NCI-H2029 treated with DMSO at 0.1 percent for 48 hours (cell line): ENCODE data around the gene CEBPB.
"Not testable (repeated sequence)": the region's sequence is repeated elsewhere in the genome, so short reads cannot be mapped to it uniquely, and the experiment has no call there.

ENCODE experiments used
- DNase-seq: peaks from one replicate; lab custom pipeline; 2025; lab: John Stamatoyannopoulos, UW

The CEBPB gene

DNA sequence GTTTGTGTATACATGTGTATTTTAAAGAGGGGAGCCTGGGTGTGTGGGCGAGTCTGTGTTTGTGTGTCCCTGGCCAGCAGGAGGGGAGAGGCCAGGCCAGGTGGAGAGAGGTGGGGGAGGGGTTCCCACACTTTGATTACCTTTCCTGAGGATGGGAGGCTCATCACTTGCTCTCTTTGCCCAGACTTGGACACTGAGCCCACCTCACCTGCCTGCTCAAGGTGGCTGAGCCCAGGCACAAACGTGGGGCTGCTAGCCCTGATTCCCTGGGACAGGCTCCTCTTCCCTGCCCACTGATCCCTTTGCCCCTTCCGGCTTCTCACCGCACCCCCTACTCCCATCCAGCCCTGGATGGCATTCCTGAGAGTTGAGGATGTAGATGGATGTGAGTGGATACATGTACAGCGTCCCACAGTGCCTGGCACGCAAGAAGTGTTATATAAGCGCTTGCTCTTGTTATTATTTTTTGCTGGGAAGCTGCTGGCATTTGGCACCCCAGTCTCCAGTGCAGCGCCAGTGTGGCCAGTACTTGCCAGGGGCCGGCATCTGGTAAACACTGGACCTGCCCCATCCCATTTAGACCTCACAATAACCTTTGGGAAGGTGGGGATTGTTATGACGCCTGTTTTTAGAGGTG, 2.7 kb downstream of the CEBPB start:
- DNase-seq, result no peak

GRCh38 chr20:50193836-50194421, 3.3 kb downstream of the CEBPB start:
- DNase-seq, result no peak

GRCh38 chr20:50194422-50194830, 3.8 kb downstream of the CEBPB start:
- DNase-seq, result no peak

DNA sequence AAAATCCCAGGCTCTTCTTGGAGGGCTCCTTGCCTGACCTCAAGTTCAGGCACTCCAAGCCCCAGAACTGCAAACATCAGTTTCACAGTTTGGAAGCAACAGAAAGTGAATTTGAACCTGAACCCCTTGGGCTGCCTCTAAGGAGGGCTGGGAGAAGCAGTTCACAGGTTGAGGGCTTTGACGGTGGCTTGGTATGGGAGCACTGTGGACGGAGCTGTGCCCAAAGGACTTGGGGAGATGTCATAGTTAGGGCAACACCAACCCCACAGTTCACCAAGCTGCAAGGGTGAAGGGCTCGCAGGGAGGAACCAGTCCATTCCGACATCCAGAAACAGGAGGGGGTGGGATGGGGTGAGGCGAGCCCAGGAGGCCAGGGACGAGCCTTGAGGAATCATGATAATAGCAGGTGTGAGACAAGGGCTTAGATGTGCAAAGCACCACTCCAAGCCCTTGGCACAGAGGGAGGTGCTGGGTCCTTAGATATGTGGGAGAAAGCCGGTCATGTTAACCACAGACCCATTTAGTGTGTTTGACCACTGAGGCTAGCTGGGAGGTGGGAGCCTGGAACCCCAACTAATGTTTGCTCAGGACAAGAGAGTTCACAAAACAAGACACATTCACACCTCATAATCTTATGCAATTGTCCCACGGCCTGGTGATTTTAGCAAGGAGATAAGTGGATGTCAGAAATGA, 4.3 kb downstream of the CEBPB start:
- no peak for DNase-seq

GRCh38 chr20:50195524-50196120, 5.0 kb downstream of the CEBPB start:
- DNase-seq, result no peak

DNA sequence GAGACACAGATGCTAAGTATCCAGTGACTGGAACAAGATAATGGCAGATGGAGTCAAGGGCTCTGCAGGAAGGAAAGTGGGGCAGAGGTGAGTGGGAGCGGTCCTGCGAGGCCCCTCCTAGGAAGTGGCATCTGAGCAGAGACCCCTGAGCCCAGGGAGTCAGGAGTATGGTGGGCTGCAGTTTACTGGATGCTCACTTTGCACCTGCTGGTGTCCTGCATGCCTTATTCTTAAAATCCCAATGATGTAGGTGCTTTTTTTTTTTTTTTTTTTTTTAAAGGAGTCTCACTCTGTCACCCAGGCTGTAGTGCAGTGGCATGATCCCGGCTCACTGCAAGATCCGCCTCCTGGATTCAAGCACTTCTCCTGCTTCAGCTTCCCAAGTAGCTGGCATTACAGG, 5.6 kb downstream of the CEBPB start:
- no peak for DNase-seq

- DNase-seq, result no peak
Observed at GRCh38 chr20:50196896-50197295, 6.3 kb downstream of the CEBPB start.

GRCh38 chr20:50197463-50198179, 7.0 kb downstream of the CEBPB start:
- DNase-seq, result no peak

- no peak for DNase-seq
Observed at GRCh38 chr20:50198180-50198666, 7.6 kb downstream of the CEBPB start.

GRCh38 chr20:50198716-50199115, 8.1 kb downstream of the CEBPB start:
- DNase-seq, result no peak

- DNase-seq, result no peak
Observed at GRCh38 chr20:50199703-50200102, 9.1 kb downstream of the CEBPB start.

DNA sequence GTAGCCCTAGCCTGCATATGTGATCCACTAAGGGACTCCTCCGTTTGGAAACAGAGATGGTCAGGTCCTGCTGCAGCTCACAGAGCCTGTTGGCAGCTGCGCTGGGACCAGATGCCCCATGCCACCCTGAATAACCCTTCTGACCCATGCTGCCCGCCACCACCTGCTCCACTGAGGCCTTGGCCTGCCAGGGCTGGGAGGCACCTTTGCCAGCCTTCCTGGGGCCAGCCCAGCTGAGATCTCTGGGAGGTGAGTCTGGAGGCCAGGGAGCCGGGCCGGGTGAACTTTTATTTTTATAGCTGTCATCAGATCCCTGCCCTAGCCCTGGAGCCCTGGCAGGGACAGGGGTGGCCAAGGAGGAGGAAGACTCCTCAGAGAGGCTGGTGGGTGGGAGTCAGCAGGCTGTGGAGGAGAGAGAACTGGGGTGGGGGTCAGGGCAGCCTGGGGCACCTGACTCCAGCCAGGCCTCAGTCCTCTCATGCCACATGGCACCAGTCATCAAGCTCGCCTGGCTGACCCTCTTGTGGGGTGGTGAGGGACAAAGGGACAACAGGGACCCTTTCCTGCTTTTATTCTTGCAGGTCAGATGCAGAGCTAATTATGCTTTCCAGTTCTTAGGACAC, 10.0 kb downstream of the CEBPB start:
- no peak for DNase-seq

DNA sequence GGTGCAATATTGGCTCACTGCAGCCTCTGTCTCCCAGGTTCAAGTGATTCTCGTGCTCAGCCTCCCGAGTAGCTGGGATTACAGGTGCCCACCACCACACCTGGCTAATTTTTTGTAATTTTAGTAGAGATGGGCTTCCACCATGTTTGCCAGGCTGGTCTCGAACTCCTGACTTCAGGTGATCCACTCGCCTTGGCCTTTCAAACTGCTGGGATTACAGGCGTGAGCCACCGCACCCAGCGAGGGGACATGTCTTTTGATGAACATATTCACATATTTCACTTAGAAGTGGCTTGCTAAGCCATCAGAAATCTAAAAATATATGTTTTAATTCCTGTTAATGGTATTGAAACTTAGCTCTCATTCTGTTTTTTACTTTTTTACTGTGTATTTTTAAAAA, 11.1 kb downstream of the CEBPB start:
- DNase-seq, result not testable (repeated sequence)

GRCh38 chr20:50202677-50203076, 12.0 kb downstream of the CEBPB start:
- DNase-seq, result no peak

DNA sequence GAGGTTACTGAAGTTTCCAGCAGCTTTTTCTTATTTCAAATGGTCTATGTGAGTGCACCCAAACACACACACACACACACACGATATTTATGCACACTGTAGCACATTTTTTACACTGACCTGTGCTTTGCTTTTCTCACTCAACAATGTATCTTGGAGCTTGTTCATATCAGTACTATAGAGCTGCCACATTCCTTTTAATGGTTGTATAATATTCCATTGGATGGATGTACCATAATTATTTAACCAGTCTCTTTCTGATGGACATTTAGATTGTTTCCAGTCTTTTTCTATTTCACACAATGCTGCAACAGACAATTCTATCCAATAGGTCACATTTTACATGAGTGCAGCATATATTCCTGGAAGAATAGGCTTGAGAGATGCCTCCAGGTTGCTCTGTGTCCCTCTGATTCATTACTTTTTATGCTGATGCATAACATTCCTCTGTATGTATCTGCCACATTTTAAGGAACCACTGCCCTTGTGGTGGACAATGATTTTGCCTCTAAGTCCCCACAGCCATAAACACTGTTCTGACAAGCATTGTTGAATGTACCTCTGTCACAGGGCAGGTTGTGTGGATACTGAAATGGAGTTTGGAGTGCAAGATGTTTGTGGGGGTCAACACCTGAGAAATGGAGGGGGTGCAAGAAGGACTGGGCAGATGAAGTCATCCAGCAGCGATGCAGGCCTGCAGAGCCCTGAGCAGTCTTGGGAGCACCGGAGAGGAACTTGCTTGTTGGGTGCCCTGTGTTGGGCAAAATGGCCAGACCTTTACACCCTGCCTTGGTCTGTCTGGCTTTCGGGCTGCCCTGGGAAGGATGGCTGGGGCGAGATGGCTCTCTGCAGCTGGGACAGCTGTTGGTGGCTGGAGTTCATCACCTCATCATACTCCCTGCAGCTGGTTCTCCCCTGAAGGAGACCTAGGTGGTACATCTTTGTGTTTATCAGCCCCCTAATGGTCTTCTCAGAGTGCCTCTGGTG, 13.6 kb downstream of the CEBPB start:
- no peak for DNase-seq

- no peak for DNase-seq
Observed at GRCh38 chr20:50207026-50207425, 16.4 kb downstream of the CEBPB start.

GRCh38 chr20:50208085-50208491, 17.5 kb downstream of the CEBPB start:
- no peak for DNase-seq

GRCh38 chr20:50208815-50209214, 18.2 kb downstream of the CEBPB start:
- not testable (repeated sequence) for DNase-seq

DNA sequence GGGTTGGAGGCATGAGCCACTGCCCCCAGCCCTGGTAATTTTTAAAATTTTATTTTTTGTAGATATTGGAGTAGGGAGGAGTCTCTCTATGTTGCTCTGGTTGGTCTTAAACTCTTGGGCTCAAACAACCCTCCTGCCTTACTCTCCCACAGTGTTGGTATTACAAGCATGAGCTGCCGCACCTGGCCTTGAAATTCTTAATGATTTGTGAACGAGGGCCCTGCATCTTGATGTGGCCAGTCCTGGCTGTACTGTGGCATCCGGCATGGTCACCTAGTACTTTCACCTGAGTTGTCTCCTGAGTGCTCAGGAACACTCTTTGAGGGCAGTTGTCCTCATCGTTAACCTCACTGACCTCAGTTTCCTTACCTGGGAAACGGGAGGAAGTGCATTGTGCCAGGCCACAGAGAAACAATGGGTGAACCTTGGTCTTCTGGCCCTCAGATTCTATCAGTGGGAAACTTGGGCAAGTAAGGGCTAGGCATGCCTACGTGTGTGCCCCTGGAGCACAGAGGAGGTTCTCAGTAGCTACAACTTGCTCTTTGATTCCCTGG, 19.5 kb downstream of the CEBPB start:
- no peak for DNase-seq

- no peak for DNase-seq
Observed at GRCh38 chr20:50211091-50211490, 20.5 kb downstream of the CEBPB start.
